PC-9 (cell line): Measurements from ENCODE around the gene TBX20. TPM values are rescaled to one million over a fixed set of nuclear protein-coding genes. Genes with fewer than 3 reads are reported as not detected.

ENCODE experiments used
- BruUV-seq: library from RNA; stranded (reverse); fragments of 400-500 nt; replicated peaks from 2 replicates; lab custom pipeline; 2021; lab: Mats Ljungman, UMichigan
- CTCF ChIA-PET: fragments of 300-600 bp; sonication (Branson Sonifier 250); formaldehyde crosslinking; loops from one replicate; lab custom pipeline; 2022; ENCODE audit warnings: antibody characterized with exemption; lab: Charles Lee
- POLR2A ChIA-PET: fragments of 300-600 bp; sonication (Branson Sonifier 250); formaldehyde crosslinking; loops from one replicate; lab custom pipeline; 2022; ENCODE audit warnings: antibody characterized with exemption; ENCODE audit not compliant: unreplicated experiment; lab: Charles Lee
- DNase-seq, 2 experiments: peaks; one replicate each; pipeline versions ENCODE4 v3.0.0 to v3.0.0-alpha.2; 2015 to 2022; ENCODE audit warnings: mixed read lengths in 1 of 2
- H2AFZ ChIP-seq: fragments of 200-600 bp; sonication (generic); 2 replicates; pipeline ENCODE4 v1.8.1; 2017; ENCODE audit warnings: antibody characterized with exemption
- H3F3A ChIP-seq: fragments of 200-600 bp; sonication (generic); 2 replicates; pipeline ENCODE4 v1.8.1; 2017; ENCODE audit warnings: antibody characterized with exemption, mild to moderate bottlenecking, low read depth; ENCODE audit not compliant: insufficient read depth
- H3K27ac ChIP-seq: fragments of 200-600 bp; sonication (generic); 2 replicates; pipeline ENCODE4 v1.6.1; 2016; ENCODE audit warnings: mixed run types
- H3K27me3 ChIP-seq: fragments of 200-600 bp; sonication (generic); 2 replicates; pipeline ENCODE4 v1.6.1; 2016; ENCODE audit warnings: low read depth, mixed run types; ENCODE audit not compliant: insufficient read depth
- H3K36me3 ChIP-seq: fragments of 200-600 bp; sonication (generic); 2 replicates; pipeline ENCODE4 v1.6.1; 2016; ENCODE audit warnings: low read depth, mixed run types
- H3K4me1 ChIP-seq: fragments of 200-600 bp; sonication (generic); replicated peaks from 2 replicates; pipeline ENCODE4 v1.6.1; 2016; ENCODE audit warnings: mixed run types; ENCODE audit not compliant: insufficient read depth
- H3K4me2 ChIP-seq: fragments of 200-600 bp; sonication (generic); 2 replicates; pipeline ENCODE4 v1.6.1; 2017; ENCODE audit warnings: mixed run types
- H3K4me3 ChIP-seq: fragments of 200-600 bp; sonication (generic); 2 replicates; pipeline ENCODE4 v1.6.1; 2016; ENCODE audit warnings: mixed run types
- H3K79me2 ChIP-seq: fragments of 200-600 bp; sonication (generic); 2 replicates; pipeline ENCODE4 v1.6.1; 2017; ENCODE audit warnings: low read depth, mixed run types
- H3K9me2 ChIP-seq: fragments of 200-600 bp; sonication (generic); 2 replicates; pipeline ENCODE4 v1.8.1; 2017; ENCODE audit warnings: mild to moderate bottlenecking; ENCODE audit not compliant: insufficient read depth
- H3K9me3 ChIP-seq: fragments of 200-600 bp; sonication (generic); 2 replicates; pipeline ENCODE4 v1.8.1; 2016; ENCODE audit warnings: low read depth; ENCODE audit not compliant: insufficient read depth
- H4K20me1 ChIP-seq: fragments of 200-600 bp; sonication (generic); 2 replicates; pipeline ENCODE4 v1.8.1; 2017; ENCODE audit not compliant: insufficient read depth
- EZH2 ChIP-seq: fragments of 200-600 bp; sonication (generic); IDR thresholded peaks from 2 replicates; pipeline ENCODE4 v1.8.0; 2017; ENCODE audit warnings: antibody characterized with exemption, low read depth
- intact Hi-C: fragments of 100-400 bp; cut with micrococcal nuclease; formaldehyde crosslinking; loops from one replicate; pipeline ENCODE4 v1.10.0; 2022; ENCODE audit not compliant: unreplicated experiment
- total RNA-seq: library from RNA; stranded (reverse); gene quantifications from 2 replicates; pipeline ENCODE4 v1.2.3, GENCODE V29; 2021
- TF ChIP-seq, protein P1 (sequence below): fragments of 200-600 bp; sonication (generic); conservative IDR thresholded peaks from 2 replicates; pipeline ENCODE4 v1.6.1; 2017; ENCODE audit warnings: mixed run types, antibody characterized with exemption, mild to moderate bottlenecking, moderate library complexity

Gene TBX20
- total RNA-seq, 1 experiment from 2014 or later = 1.1 TPM

DNA sequence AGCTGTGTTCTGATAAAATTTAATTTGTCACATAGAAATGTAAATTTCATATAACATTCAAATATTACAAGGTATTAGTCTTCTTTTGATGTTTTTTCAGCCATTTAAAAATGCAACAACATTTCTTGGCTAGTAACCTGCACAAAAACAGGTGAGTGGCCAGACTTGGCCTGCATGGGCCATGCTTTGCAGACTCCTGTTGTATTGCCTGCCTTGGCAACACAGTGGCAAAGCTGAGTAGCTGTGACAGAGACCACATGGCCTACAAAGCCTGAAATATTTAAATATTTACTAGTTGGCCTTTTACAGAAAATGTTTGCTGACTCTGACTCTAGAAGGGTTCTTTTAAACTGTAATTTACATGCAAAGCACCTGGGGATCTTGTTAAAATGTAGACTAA lies 13.5 kb upstream of the TBX20 start:
- ChIA-PET POLR2A (no interaction called here), CTCF (no interaction called here)
- no peak overlapping the region for H3K27ac ChIP-seq
- no peaks in the 10 kb centered on the region for H3K36me3 ChIP-seq
- H3K79me2 ChIP-seq = no peaks in the 10 kb centered on the region
- no peaks in the 10 kb centered on the region for H3K27me3 ChIP-seq
- no peak overlapping the region for H3K4me3 ChIP-seq
- DNase-seq = no peak
- H2AFZ ChIP-seq = no peak overlapping the region
- no peaks in the 10 kb centered on the region for H3F3A ChIP-seq
- H4K20me1 ChIP-seq = no peaks in the 10 kb centered on the region
- intact Hi-C loops = no loop called here
- H3K4me1 ChIP-seq = no peaks in the 10 kb centered on the region
- no peaks in the 10 kb centered on the region for H3K9me2 ChIP-seq
- TF ChIP-seq, protein P1, sequence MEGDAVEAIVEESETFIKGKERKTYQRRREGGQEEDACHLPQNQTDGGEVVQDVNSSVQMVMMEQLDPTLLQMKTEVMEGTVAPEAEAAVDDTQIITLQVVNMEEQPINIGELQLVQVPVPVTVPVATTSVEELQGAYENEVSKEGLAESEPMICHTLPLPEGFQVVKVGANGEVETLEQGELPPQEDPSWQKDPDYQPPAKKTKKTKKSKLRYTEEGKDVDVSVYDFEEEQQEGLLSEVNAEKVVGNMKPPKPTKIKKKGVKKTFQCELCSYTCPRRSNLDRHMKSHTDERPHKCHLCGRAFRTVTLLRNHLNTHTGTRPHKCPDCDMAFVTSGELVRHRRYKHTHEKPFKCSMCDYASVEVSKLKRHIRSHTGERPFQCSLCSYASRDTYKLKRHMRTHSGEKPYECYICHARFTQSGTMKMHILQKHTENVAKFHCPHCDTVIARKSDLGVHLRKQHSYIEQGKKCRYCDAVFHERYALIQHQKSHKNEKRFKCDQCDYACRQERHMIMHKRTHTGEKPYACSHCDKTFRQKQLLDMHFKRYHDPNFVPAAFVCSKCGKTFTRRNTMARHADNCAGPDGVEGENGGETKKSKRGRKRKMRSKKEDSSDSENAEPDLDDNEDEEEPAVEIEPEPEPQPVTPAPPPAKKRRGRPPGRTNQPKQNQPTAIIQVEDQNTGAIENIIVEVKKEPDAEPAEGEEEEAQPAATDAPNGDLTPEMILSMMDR = no peak
- TF ChIP-seq EZH2 = no peak
- no peaks in the 10 kb centered on the region for H3K9me3 ChIP-seq
- no peak overlapping the region for H3K4me2 ChIP-seq
- no TSS peak for BruUV-seq

DNA sequence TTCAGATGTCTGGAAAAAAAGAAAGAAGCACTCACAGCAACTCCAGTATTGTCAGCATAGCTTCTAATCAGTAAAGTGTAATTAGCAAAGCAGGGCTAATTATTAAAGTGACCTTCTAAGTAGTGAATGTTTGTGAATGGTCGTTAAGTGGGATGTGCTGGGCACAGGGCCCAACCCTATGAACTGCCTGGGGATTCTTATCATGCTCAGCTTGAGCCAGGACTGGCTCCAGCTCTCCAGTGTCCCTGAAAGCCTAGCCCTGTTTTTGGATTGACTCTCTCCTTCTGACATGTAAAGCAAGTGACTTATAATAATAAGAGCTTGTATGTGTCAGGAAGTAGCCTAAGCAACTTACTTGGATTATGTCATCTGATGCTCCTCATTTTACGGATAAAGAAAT lies 9.5 kb upstream of the TBX20 start:
- DNase-seq = no peak
- H4K20me1 ChIP-seq = no peaks in the 10 kb centered on the region
- ChIA-PET CTCF (no interaction called here), POLR2A (no interaction called here)
- no TSS peak for BruUV-seq
- no peak overlapping the region for H3K4me2 ChIP-seq
- no peaks in the 10 kb centered on the region for H3F3A ChIP-seq
- no peak overlapping the region for H3K4me3 ChIP-seq
- H3K79me2 ChIP-seq = no peaks in the 10 kb centered on the region
- no peaks in the 10 kb centered on the region for H3K9me3 ChIP-seq
- H3K9me2 ChIP-seq = no peaks in the 10 kb centered on the region
- H3K27ac ChIP-seq = no peak overlapping the region
- no peak for TF ChIP-seq EZH2
- TF ChIP-seq, protein P1 = no peak
- no peaks in the 10 kb centered on the region for H3K36me3 ChIP-seq
- intact Hi-C loops = no loop called here
- no peaks in the 10 kb centered on the region for H3K27me3 ChIP-seq
- H3K4me1 ChIP-seq = no peaks in the 10 kb centered on the region
- H2AFZ ChIP-seq = no peak overlapping the region; the same call in 1 of the 2 replicates

DNA sequence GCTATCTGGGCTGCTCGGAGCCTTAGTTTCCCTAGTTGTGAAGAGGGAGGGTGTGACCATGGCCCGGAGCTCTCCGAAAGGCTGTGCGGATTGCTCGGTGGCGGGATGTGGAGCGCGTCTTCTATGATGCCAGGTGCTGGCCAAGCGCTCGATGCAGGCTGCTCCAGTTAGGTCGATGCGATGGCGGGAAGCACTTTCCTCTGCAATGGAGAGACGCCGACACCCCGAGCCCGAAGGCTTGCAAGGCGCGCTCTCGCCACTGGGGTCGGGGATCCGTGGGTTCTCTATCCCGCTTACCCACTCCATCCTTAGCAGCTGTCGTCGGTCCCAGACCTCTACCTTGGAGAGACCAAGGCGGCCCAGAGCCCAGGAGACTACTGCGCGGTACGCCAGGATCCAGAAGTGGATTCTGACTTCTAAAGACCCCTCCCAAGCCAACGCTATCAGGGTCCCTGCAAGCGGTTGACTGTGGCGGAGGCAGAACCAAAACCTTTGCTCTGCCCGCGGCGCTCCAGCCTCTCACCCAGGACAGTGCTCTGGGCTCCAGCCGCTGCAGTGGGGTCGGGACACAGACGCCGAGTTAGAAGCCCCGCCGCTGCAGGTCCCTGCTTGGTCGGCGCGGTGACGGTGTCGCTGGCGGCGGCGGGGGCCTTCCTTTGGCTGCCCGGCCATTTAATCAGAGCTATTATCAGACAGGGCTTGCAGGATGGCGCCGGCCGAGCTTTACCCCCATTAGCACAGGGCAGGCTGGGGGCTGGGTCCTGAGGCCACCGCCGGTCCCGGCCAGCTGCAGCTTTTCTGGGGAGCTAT lies 7.8 kb upstream of the TBX20 start:
- no peak for DNase-seq
- H3K4me3 ChIP-seq = no peak overlapping the region
- H3K4me2 ChIP-seq = no peak overlapping the region
- no peak overlapping the region for H3K27ac ChIP-seq
- CTCF ChIA-PET = no interaction called here
- H3K27me3 ChIP-seq = no peaks in the 10 kb centered on the region
- H3K4me1 ChIP-seq = no peaks in the 10 kb centered on the region
- no peaks in the 10 kb centered on the region for H4K20me1 ChIP-seq
- POLR2A ChIA-PET = no interaction called here
- no peaks in the 10 kb centered on the region for H3K9me3 ChIP-seq
- no peaks in the 10 kb centered on the region for H3K79me2 ChIP-seq
- intact Hi-C loops = no loop called here
- H3K36me3 ChIP-seq = no peaks in the 10 kb centered on the region
- no peak overlapping the region for H2AFZ ChIP-seq
- no peaks in the 10 kb centered on the region for H3K9me2 ChIP-seq
- BruUV-seq = no TSS peak
- TF ChIP-seq, protein P1 = no peak
- TF ChIP-seq EZH2 = no peak
- no peaks in the 10 kb centered on the region for H3F3A ChIP-seq
